RKO (cell line): Measurements from ENCODE around the gene DNMT3B.

ENCODE experiments used
- DNase-seq: peaks from one replicate; pipeline ENCODE4 v3.0.0-alpha.2; 2016; ENCODE audit warnings: low spot score

The DNMT3B gene

DNA sequence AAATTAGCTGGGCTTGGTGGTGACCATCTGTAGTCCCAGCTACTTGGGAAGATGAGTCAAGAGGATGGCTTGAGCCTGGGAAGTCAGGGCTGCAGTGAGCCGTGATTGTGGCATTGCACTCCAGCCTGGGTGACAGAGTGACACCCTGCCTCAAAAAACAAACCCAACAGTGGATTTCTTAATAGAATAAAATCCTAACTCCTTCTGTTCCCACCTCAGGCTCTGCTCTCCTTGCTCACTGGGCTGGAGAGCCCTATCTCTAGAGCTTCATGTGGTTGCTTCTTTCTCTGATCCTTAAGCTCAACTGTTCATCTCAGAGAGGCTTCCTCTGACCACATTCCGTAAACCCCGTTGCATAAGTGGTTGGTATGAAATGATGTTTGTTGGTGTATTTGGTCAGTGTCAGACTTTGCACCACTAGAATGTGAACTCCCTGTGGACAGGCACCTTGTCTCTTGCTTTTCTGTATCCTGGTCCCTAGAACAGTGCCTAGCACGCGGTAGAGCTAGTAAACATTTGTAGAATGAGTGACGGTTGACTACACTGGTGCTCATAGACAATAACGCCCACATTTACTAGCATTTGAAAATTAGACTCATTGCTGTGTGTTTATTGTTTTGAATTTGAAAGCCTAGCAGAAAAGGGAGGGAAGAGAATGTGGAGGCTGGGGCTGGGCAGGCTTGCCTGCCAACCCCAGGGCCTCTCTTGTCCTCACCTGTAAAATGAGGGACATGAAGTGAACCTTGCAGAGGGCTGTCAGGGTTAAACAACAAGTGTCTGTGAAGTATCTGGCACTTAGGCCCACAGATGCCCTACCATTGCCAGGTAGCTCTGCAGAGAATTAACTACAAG, 61.8 kb downstream of the DNMT3B start:
- DNase-seq, result peak; percentile 28

DNA sequence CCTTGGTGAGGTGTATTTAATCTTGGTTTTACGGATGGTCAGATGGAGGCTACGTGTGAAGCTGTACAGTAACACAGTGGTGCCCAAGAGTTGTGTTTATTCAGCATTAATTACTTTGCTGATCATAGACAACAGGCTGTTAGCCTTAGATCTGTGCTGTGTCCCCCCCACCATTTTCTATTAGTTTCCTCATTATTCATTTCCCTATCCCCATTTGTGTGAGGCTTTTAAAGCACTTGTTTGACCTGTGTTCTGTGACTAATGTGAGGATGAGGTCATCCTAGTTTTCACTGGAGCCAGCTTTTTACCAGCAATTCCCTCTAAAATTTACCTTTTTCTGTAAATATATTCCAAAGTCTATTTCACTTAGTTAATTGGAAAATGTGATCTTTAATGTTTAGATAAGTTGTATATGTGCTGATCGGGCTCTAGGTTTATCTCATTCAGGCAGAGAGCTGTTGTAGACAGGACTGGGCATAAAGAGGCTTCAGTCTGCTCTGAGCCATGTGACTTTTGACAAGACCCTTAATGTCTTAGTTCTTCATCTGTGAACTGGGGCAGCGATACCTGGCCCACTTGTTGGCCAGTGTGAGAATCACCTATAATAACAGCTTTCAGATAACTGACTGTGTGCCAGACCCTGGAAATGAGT, 66.0 kb downstream of the DNMT3B start:
- peak; percentile 55 for DNase-seq

DNA sequence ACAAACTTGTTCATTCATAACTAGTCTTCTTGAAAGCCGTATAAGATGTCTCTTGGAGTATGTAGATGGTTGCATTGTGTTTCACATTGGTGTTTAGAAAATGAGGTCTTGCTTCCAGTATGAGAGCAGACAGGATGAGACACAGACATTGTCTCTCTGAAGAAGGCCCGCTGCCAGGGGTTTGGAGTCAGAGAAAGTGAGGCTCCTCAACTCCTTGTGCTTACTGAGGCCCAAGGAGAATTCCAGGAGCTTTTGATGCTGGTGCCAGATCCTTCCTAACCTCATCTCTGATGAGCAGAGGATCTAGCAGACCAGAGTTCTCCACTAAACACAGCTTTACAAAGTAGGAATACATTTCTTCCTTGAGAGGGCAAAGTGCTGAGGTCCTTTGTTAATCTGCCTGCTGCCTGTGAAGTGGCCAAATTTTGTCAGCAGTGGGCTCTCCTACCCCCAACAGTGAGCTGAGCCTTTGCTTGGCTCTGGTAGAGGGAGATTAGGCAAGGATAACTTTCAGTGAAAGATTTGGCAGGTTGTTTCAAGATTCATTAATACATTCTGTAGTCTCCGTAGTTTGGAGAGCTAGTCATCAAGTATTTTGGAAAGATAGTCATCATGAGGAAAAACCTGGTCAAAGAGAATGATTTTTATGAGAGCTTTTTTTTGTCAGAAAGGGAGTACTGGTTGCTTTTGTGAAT, 67.3 kb downstream of the DNMT3B start:
- no peak for DNase-seq

DNA sequence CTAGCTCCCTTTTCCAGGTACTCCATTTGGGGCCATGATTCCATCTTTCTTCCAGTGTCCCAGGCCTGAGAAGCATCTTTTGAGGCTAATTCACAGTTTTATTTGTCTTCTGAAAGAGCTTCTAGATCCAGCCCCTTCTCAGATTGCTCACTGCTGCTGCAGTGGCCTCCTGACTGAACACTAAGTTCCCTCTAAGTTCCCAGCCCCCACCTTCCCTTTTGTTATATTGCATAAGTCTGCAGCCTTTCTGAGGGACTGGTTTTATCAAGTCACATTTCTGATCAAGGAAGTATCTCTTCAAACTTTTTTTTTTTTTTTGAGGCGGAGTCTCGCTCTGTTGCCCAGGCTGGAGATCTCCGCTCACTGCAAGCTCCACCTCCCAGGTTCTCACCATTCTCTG, 68.3 kb downstream of the DNMT3B start:
- DNase-seq, result no peak

DNA sequence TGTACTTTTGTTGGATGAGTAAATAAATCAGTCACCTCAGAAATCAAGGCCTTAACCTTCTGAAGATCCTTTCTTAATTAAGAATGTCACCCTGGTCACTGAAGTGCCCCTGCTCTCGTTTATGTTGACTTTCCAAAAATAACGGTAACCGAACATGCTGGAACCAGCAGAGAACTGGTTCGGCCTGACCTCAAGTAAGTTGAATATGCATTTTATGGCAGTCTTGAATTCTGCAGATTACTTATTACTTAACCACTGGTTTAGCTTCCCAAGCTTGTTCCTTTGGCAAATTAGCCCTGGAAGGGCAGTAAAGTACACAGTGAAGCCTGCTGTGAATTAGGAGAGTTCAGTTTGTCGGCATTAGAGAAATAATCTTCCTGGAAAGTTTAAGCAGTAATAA, 69.8 kb downstream of the DNMT3B start:
- DNase-seq, result no peak

DNA sequence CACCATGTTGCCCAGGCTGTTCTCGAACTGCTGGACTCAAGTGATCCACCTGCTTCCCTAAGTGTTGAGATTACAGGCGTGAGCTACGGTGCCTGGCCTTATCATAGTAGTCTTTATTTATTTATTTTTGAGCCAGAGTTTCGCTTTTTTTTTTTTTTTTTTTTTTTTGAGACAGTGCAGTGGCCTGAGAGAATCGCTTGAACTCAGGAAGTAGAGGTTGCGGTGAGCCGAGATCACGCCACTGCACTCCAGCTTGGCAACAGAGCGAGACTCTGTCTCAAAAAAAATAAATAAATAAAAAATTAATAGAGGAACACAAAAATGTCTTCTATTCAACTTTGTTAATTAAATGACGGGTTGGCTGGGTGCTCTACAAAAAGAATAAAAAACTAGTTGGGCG, 70.5 kb downstream of the DNMT3B start:
- DNase-seq, result no peak

DNA sequence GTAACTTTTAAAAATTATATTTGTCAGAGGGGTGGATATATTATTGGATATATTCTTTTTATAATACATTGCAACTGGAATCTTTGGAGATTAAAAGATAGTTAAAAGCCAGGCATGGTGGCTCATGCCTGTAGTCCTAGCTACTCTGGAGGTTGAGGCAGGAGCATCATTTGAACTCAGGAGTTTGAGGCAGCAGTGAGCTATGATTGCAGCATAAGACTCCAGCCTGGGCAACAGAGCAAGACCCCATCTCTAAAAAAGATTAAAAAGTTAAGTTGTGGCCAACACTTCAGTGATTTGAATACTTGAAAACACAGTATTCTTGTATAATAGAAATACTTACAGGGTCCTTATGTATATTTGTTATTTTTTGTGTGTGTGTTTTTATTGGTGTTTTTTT, 72.8 kb downstream of the DNMT3B start:
- no peak for DNase-seq

DNA sequence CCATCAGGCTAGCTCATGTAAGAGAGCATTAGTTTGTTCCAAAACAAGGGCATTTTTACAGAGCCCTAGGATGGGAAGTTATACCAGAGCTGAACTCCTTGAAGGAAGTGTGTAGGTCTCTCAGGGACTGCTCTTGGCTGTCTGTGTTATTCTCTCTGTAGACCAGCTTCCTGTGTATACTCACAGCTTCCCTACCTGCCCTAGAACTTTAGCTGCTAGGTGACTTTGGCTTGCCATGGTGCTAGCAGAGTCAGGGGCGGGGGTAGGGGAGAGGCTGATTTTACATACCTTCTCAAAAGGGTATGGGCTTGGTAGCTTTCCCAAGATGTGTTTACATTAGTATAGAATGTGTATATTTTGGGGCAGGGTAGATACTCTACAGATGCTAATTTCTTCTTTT, 75.0 kb downstream of the DNMT3B start:
- DNase-seq, result no peak

DNA sequence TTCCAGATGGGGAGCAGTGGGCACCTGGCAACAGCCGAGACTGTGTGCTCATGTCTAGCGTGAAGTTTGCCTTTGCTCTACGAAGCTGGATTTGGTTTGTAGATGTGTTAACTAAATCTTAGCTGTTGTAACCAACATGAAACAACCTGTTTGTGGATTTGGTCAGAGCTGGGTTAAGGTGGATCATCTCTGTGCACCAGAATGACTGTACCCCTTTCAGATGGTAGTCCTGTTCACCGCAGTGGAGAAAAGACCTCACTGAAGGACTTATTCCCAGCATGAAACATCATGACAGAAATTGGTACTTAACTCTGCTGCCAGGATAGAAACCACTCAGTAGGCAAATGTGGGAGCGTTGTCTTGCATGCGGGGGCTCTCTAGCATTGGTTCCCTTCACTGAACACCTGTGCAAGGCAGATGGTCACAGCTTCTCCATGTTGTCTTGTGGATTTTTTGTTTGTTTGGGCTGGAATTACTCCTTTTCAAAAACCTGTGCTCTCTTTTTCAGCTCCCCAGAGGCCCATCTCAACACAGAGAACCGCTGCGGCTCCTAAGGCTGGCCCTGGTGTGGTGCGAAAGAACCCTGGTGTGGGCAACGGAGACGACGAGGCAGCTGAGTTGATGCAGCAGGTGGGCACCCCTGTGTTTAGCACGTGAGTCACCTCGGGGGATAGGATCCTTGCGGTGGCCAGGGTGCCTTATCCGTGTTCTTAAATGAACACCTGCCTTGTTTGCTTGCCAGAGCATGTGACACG, 77.2 kb downstream of the DNMT3B start:
- no peak for DNase-seq

DNA sequence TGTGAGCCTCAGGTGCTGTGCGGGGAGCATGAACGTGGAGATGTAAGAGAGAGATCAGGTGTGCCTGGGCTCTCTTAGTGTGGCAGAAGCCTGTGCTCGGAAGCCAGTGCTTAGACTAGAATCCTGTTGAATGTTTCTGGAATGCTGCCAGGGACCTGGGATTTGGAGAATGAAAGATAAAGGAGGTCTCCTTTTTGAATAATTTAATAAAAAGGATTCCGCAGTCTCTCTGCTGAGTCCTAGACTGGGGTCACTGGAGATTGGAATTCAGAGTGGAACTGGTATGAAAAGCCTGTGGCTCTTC, 77.7 kb downstream of the DNMT3B start:
- DNase-seq, result no peak

DNA sequence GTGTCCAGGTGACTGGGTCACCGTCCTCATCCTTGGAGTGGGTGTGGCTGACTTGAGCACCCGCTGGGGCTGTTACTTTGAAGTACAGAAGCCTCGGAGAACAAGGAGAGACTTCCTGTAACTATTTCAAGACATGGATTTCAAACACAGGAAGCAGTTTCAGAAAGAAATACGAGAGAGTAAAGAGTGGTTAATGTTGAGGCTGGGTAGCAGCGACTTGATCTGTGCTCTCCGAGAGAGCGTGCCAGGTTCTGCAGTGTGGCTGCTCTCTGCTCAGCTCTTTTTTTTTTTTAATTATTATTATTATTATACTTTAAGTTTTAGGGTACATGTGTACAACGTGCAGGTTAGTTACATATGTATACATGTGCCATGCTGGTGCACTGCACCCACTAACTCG, 79.0 kb downstream of the DNMT3B start:
- no peak for DNase-seq

DNA sequence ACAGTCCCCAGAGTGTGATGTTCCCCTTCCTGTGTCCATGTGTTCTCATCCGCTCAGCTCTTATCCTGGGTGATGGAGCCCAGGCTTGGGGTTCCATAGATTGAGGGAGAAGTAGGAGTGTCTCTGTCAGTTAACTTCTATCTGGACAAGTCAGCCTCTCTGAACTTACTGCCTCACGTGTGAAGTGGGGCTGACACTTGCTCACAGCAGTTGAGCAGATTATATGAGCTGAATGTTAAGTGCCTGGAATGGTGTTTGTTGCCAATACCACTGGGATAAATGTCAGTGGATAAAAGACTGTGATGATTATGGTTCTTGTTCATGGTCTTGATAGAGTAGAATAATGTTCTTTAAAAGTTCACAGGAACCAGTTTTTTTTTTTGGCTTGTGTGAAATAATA, 79.4 kb downstream of the DNMT3B start:
- DNase-seq, result no peak

DNA sequence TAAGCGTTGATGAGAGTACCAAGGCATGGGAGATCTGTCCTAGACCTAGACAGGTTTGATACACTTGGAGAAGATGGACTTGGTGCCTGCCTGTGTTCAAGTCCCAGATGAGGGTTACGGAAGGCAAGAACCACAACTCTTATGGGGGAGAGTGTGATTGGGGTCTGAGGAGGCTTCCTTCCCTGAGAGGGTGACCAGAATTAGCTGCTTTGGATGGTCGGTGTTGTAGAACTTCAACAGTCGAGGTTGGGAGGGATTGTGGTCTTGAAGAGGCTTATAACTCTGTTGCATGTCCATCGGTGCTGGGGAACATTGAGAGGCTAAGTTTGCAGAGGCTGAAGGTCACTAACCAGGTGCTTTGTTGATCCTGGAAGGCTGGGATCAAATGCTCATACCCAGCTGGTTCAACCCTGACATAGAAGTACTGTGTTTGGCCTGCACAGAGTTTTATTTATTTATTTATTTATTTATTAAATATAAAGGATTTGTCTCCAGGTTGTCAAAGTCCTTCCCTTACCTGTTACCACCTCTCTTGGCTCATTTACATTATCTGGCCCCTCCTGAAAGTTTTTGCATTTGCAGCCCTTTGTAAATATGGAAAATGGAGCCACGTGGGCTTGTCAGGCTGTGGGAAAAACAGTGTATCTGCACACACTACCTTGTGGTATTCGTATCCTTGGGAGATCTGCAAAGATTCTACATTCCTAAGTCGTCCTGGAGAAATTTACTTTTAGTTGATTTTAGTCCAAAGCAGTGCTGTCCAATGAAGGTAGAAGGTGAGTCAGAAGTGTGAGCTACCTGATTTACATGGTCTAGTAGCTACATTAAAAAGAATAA, 80.7 kb downstream of the DNMT3B start:
- DNase-seq, result no peak

DNA sequence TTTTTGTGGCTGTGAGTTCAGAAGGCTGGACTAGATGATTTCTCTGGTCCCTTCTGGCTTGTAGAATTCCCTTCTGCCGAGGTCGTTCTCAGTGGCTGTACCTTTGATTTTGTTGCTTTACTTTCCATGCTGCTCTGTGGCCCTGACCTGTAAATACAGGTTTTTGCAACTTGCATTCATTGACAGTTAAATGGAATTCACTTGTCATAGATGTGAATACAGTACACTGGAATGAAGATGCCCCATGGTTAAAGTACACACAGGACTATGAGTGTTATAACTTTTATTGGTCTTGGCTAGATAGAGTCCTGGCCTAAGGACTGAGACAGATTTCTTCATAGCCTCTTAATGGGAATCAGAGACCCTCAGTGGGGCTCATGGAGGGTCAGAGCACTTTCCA, 83.6 kb downstream of the DNMT3B start:
- no peak for DNase-seq

DNA sequence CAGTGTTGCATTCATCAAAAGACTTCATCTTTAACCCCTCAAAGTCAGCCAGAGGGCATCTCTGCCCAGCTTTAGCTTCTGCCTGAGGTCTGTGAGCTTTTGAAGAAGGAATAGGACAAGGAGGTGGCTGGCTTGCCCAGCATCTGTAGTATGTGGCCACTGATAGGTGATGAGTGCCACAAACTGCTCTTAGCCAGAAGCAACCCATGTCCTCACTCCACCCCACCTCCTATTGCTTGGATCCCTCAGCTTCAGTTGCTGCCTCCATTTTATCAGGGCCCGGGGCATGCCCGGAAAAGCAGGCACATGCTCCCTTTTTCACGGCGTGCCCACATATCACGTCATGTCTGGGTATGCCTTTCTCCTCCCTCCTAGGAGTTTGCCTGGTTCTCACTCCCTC, 84.7 kb downstream of the DNMT3B start:
- DNase-seq, result no peak

DNA sequence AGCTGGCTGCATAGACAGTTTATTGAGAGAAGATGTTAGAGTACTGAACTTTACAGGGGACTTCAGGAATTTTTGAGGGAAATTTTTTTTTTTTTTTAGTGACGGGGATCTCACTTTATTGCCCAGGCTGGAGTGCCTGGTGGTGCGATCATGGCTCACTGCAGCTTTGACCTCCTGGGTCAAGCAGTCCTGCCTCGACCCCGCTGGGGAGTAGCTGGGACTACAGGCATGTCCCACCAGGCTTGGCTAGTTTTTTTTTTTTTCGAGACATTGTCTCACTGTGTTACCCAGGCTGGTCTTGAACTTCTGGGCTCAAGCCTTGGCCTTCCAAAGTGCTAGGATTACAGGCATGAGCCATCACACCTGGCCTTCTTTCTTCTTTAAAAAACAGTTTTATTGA, 85.8 kb downstream of the DNMT3B start:
- no peak for DNase-seq

DNA sequence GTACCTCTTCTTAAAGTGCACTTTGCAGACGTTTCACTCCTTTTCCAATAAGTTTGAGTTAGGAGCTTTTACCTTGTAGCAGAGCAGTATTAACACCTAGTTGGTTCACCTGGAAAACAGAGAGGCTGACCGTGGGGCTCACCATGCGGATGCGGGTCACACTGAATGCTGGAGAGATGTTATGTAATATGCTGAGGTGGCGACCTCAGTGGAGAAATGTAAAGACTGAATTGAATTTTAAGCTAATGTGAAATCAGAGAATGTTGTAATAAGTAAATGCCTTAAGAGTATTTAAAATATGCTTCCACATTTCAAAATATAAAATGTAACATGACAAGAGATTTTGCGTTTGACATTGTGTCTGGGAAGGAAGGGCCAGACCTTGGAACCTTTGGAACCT, 86.7 kb downstream of the DNMT3B start:
- DNase-seq, result no peak

DNA sequence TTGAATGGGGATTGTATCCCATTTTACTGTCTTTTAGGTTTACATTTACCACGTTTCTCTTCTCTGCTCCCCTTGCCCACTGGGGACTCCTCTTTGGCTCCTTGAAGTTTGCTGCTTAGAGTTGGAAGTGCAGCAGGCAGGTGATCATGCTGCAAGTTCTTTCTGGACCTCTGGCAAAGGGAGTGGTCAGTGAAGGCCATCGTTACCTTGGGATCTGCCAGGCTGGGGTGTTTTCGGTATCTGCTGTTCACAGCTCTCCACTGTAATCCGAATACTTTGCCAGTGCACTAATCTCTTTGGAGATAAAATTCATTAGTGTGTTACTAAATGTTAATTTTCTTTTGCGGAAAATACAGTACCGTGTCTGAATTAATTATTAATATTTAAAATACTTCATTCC, 87.4 kb downstream of the DNMT3B start:
- DNase-seq, result no peak

DNA sequence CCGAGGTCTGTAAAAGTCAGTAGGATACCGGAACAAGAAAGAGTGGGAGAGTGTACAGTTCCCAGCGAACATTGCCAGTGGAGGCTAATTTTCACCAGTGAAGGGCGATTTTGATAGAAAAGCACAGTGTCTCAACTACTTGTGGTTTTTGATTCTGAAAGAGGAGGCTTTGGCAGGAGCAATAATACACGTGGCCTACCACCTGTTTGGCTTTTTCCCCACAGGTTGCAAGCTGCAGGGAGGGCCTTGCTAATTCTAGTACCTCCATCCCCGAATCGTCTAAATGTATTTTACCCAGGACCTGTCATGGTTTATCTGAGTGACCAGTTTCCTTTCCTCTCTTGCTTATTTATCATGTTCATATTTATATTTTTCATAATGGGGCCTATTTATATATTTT, 93.2 kb downstream of the DNMT3B start:
- no peak for DNase-seq

DNA sequence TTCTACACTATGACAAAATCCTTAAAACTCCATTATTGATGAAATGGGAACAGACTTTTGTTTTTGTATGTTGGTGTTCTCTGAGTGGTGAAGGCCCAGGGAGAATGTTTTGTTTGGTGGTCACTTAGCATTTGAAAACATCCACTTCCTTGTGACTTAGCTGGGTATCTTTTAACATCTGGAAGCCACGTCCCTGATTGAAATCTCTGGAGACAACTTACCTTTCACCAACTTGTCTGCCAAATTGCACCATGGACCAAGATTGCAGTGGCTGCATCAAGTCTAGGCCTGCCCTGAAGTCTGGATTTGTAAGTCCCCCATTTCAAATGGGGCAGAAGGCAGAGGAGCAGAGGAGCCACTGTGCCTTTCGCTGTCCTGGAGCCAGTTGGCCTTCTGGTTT, 96.0 kb downstream of the DNMT3B start:
- no peak for DNase-seq
